EL (cell line): ENCODE measurements around the gene KBTBD4.
"Not testable (repeated sequence)": the region's sequence is repeated elsewhere in the genome, so short reads cannot be mapped to it uniquely, and the experiment has no call there.

Source experiments
- DNase-seq: peaks from one replicate; pipeline ENCODE4 v3.0.0-alpha.2; 2016

The KBTBD4 gene

GRCh38 chr11:47558695-47559094 is 20.1 kb downstream of the KBTBD4 start:
- no peak for DNase-seq

GRCh38 chr11:47557004-47557403 is 21.8 kb downstream of the KBTBD4 start:
- DNase-seq: not testable (repeated sequence)

- no peak for DNase-seq
Observed at GRCh38 chr11:47553406-47553743, 25.4 kb downstream of the KBTBD4 start.

- peak; percentile 90 for DNase-seq
Observed at GRCh38 chr11:47552566-47553405, 26.0 kb downstream of the KBTBD4 start, which contains the start of gene CELF1. CELF1 (minus strand) TSS chr11:47553132; CDS start chr11:47499523, 53,609 bp downstream.

- peak; percentile 55 for DNase-seq
Observed at GRCh38 chr11:47552056-47552565, 26.7 kb downstream of the KBTBD4 start.

- DNase-seq: peak; percentile 39
Observed at GRCh38 chr11:47551086-47551485, 27.7 kb downstream of the KBTBD4 start.

- no peak for DNase-seq
Observed at GRCh38 chr11:47550288-47551047, 28.3 kb downstream of the KBTBD4 start.

GRCh38 chr11:47546274-47546673 is 32.5 kb downstream of the KBTBD4 start:
- DNase-seq: not testable (repeated sequence)

GRCh38 chr11:47545298-47545697 is 33.5 kb downstream of the KBTBD4 start:
- DNase-seq: no peak

GRCh38 chr11:47541070-47541469 is 37.7 kb downstream of the KBTBD4 start:
- no peak for DNase-seq

- DNase-seq: no peak
Observed at GRCh38 chr11:47539681-47540039, 39.1 kb downstream of the KBTBD4 start.

- DNase-seq: no peak
Observed at GRCh38 chr11:47538741-47539565, 39.8 kb downstream of the KBTBD4 start.

- no peak for DNase-seq
Observed at GRCh38 chr11:47536915-47537314, 41.9 kb downstream of the KBTBD4 start.

GRCh38 chr11:47534704-47535251 is 44.0 kb downstream of the KBTBD4 start:
- DNase-seq: no peak

- peak; percentile 58 for DNase-seq
Observed at GRCh38 chr11:47533690-47534151, 45.0 kb downstream of the KBTBD4 start.

- DNase-seq: no peak
Observed at GRCh38 chr11:47532597-47533213, 46.1 kb downstream of the KBTBD4 start.

- DNase-seq: no peak
Observed at GRCh38 chr11:47531666-47532065, 47.1 kb downstream of the KBTBD4 start.

- DNase-seq: not testable (repeated sequence)
Observed at GRCh38 chr11:47530721-47531120, 48.0 kb downstream of the KBTBD4 start.

GRCh38 chr11:47529951-47530350 is 48.8 kb downstream of the KBTBD4 start:
- no peak for DNase-seq

- no peak for DNase-seq
Observed at GRCh38 chr11:47527186-47527585, 51.6 kb downstream of the KBTBD4 start.

- DNase-seq: not testable (repeated sequence)
Observed at GRCh38 chr11:47526032-47526431, 52.7 kb downstream of the KBTBD4 start.

- DNase-seq: no peak
Observed at GRCh38 chr11:47524291-47524874, 54.4 kb downstream of the KBTBD4 start.
